GM23338 (cell line): ENCODE data around the gene AP1G2. TPM values are rescaled to one million over a fixed set of nuclear protein-coding genes. Genes with fewer than 3 reads are reported as not detected.
"Not testable (repeated sequence)": the region's sequence is repeated elsewhere in the genome, so short reads cannot be mapped to it uniquely, and the experiment has no call there.

Experiments used
- ATAC-seq: fragments of 200-7000 bp; cut with Tn5 transposase; 3 replicates; pipeline ENCODE4 v1.9.1; 2020
- DNase-seq: peaks from one replicate; pipeline ENCODE4 v3.0.0-alpha.2; 2015; ENCODE audit warnings: low spot score
- H2AFZ ChIP-seq: fragments of 200-600 bp; sonication (generic); 2 replicates; pipeline ENCODE4 v1.8.0; 2016; ENCODE audit warnings: antibody characterized with exemption, mild to moderate bottlenecking, moderate library complexity
- H3F3A ChIP-seq: fragments of 200-600 bp; sonication (generic); replicated peaks from 2 replicates; pipeline ENCODE4 v1.8.0; 2017; ENCODE audit warnings: antibody characterized with exemption, mixed run types, low read depth
- H3K27ac ChIP-seq: fragments of 200-600 bp; sonication (generic); 2 replicates; pipeline ENCODE4 v1.6.1; 2016; ENCODE audit warnings: low read depth
- H3K27me3 ChIP-seq: fragments of 200-600 bp; sonication (generic); 2 replicates; pipeline ENCODE4 v1.8.0; 2016; ENCODE audit warnings: mild to moderate bottlenecking, mixed run types, moderate library complexity; ENCODE audit not compliant: insufficient read depth
- H3K36me3 ChIP-seq: fragments of 200-600 bp; sonication (generic); 2 replicates; pipeline ENCODE4 v1.8.0; 2016; ENCODE audit warnings: mild to moderate bottlenecking; ENCODE audit not compliant: insufficient read depth
- H3K4me1 ChIP-seq: fragments of 200-600 bp; sonication (generic); 2 replicates; pipeline ENCODE4 v1.8.0; 2016; ENCODE audit warnings: mild to moderate bottlenecking, moderate library complexity; ENCODE audit not compliant: insufficient read depth
- H3K4me2 ChIP-seq: fragments of 200-600 bp; sonication (generic); 2 replicates; pipeline ENCODE4 v1.7.1; 2017; ENCODE audit warnings: mixed run types
- H3K4me3 ChIP-seq: fragments of 200-600 bp; sonication (generic); 2 replicates; pipeline ENCODE4 v1.6.1; 2016; ENCODE audit warnings: mixed run types
- H3K79me2 ChIP-seq: fragments of 200-600 bp; sonication (generic); replicated peaks from 2 replicates; pipeline ENCODE4 v1.8.0; 2017; ENCODE audit warnings: mild to moderate bottlenecking; ENCODE audit not compliant: insufficient read depth
- H3K9me2 ChIP-seq: fragments of 200-600 bp; sonication (generic); 2 replicates; pipeline ENCODE4 v1.8.0; 2017; ENCODE audit not compliant: insufficient read depth
- H4K20me1 ChIP-seq: fragments of 200-600 bp; sonication (generic); replicated peaks from 2 replicates; pipeline ENCODE4 v1.8.0; 2017; ENCODE audit warnings: mild to moderate bottlenecking; ENCODE audit not compliant: insufficient read depth
- H3K27ac Mint-ChIP-seq: 2 replicates; pipeline ENCODE4 v1.8.0; 2020; ENCODE audit warnings: inconsistent platforms, mild to moderate bottlenecking, moderate library complexity, mixed read lengths
- H3K27me3 Mint-ChIP-seq: 3 replicates; pipeline ENCODE4 v1.8.0; 2022; ENCODE audit warnings: low read depth, mild to moderate bottlenecking, moderate library complexity, mixed read lengths, inconsistent platforms; ENCODE audit not compliant: insufficient read depth, poor library complexity
- H3K36me3 Mint-ChIP-seq: 3 replicates; pipeline ENCODE4 v1.8.0; 2021; ENCODE audit warnings: low read depth, mild to moderate bottlenecking, inconsistent platforms, moderate library complexity, mixed read lengths
- H3K4me1 Mint-ChIP-seq: 3 replicates; pipeline ENCODE4 v1.8.0; 2020; ENCODE audit warnings: mild to moderate bottlenecking, inconsistent platforms, mixed read lengths
- H3K4me3 Mint-ChIP-seq: 3 replicates; pipeline ENCODE4 v1.8.0; 2021; ENCODE audit warnings: moderate library complexity, mild to moderate bottlenecking, inconsistent platforms, mixed read lengths
- H3K9me3 Mint-ChIP-seq: 3 replicates; pipeline ENCODE4 v1.8.0; 2020; ENCODE audit warnings: moderate library complexity, mild to moderate bottlenecking, inconsistent platforms, mixed read lengths
- CREB1 ChIP-seq: fragments of 250-450 bp; sonication (Bioruptor Pico); IDR thresholded peaks from 2 replicates; pipeline ENCODE4 v1.5.0; 2020; ENCODE audit warnings: low read depth, mild to moderate bottlenecking, moderate library complexity
- EZH2 ChIP-seq: fragments of 200-600 bp; sonication (generic); IDR thresholded peaks from one replicate; pipeline ENCODE4 v1.8.0; 2017; ENCODE audit warnings: antibody characterized with exemption, mild to moderate bottlenecking, low read depth; ENCODE audit not compliant: unreplicated experiment
- EZH2phosphoT487 ChIP-seq: fragments of 200-600 bp; sonication (generic); IDR thresholded peaks from one replicate; pipeline ENCODE4 v1.8.1; 2018; ENCODE audit warnings: antibody characterized with exemption; ENCODE audit not compliant: unreplicated experiment
- JUNB ChIP-seq: IDR thresholded peaks from one replicate; pipeline ENCODE4 v1.6.1; 2016; ENCODE audit warnings: antibody characterized with exemption; ENCODE audit not compliant: unreplicated experiment
- STAT1 ChIP-seq: IDR thresholded peaks from one replicate; pipeline ENCODE4 v1.6.1; 2016; ENCODE audit warnings: antibody characterized with exemption; ENCODE audit not compliant: unreplicated experiment
- ZNF114 ChIP-seq: fragments of 250-450 bp; sonication (Bioruptor Pico); IDR thresholded peaks from 2 replicates; pipeline ENCODE4 v1.5.0; 2020; ENCODE audit warnings: mild to moderate bottlenecking, moderate library complexity
- ZNF331 ChIP-seq: fragments of 250-450 bp; sonication (Bioruptor Pico); IDR thresholded peaks from 2 replicates; pipeline ENCODE4 v1.5.0; 2020; ENCODE audit warnings: low read depth, mild to moderate bottlenecking, moderate library complexity
- polyA plus RNA-seq: library from polyadenylated mRNA; unstranded; fragments of >200 nt; fragmentation: Nextera tagmentation; extraction: Ambion mirVana; gene quantifications from 2 replicates; pipeline ENCODE4 v1.2.1, GENCODE V29; 2016
- total RNA-seq: library from RNA; depleted of rRNA; stranded (reverse); fragments of >200 nt; shearing (Covaris generic); gene quantifications from 2 replicates; pipeline ENCODE4 v1.2.3, GENCODE V29; 2014
- TF ChIP-seq, protein P1 (sequence below), 2 experiments: fragments of 200-600 bp in 1 of 2; sonication (generic) in 1 of 2; conservative IDR thresholded peaks; 2 replicates each; pipeline versions ENCODE4 v1.5.1 to v1.6.1; 2016 to 2017; ENCODE audit warnings: antibody characterized with exemption in 2 of 2, low read depth in 2 of 2, mild to moderate bottlenecking in 2 of 2, moderate library complexity in 1 of 2
- TF ChIP-seq, protein P2 (sequence below): fragments of 250-450 bp; sonication (Bioruptor Pico); IDR thresholded peaks from 2 replicates; pipeline ENCODE4 v1.5.0; 2020; ENCODE audit warnings: mild to moderate bottlenecking, moderate library complexity

AP1G2 gene
- total and polyA plus RNA-seq, 2 experiments from 2014 or later, result 55.3 to 63.5 TPM

DNA sequence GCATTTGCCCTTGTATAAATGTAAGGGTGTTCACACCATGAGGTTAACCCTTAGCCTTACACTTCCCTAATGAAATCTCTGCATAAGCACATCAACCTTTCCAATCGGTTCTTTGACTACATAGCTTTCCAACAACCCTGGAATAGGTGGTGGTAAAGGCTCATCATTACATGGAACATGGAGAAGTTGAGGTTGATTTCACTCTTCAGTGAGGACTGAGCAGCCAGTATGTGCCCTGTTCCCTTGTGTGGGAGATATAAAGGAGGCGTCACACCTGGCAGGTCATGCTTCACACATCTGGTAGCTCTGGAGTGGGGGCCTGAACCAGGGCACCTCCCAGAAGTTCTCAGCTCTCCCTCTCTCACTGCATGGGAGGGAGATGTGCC, 32.7 kb upstream of the AP1G2 start (continued):
- TF ChIP-seq, protein P1, sequence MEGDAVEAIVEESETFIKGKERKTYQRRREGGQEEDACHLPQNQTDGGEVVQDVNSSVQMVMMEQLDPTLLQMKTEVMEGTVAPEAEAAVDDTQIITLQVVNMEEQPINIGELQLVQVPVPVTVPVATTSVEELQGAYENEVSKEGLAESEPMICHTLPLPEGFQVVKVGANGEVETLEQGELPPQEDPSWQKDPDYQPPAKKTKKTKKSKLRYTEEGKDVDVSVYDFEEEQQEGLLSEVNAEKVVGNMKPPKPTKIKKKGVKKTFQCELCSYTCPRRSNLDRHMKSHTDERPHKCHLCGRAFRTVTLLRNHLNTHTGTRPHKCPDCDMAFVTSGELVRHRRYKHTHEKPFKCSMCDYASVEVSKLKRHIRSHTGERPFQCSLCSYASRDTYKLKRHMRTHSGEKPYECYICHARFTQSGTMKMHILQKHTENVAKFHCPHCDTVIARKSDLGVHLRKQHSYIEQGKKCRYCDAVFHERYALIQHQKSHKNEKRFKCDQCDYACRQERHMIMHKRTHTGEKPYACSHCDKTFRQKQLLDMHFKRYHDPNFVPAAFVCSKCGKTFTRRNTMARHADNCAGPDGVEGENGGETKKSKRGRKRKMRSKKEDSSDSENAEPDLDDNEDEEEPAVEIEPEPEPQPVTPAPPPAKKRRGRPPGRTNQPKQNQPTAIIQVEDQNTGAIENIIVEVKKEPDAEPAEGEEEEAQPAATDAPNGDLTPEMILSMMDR (conservative IDR thresholded peaks at IDR 0.05; ENCODE audit: low read depth in 2 of 2), result no peak
- no peak for TF ChIP-seq JUNB
- no peak for TF ChIP-seq STAT1
- TF ChIP-seq ZNF331 (CRISPR knock-in tag), result no peak

DNA sequence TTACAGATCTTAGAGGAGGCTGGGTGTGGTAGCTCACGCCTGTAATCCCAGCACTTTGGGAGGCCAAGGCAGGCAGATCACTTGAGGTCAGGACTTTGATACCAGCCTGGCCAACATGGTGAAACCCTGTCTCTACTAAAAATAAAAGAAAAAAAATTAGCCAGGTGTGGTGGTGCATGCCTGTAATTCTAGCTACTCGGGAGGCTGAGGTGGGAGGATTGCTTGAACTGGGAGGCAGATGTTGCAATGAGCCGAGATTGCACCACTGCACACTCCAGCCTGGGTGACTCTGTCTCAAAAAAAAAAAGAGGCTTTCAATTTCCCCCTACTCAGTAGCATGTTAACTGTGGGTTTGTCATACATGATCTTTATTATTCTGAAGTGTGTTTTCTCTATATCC, 26.6 kb upstream of the AP1G2 start:
- not testable (repeated sequence) for H3K79me2 ChIP-seq, H2AFZ ChIP-seq, DNase-seq, H3K9me2 ChIP-seq, H3K4me3 ChIP-seq, H3K27ac ChIP-seq, H3K27me3 ChIP-seq, H3K4me3 Mint-ChIP-seq, H3K36me3 ChIP-seq, H3K4me2 ChIP-seq, ATAC-seq, H3K36me3 Mint-ChIP-seq, H3F3A ChIP-seq, H3K4me1 ChIP-seq, H3K9me3 Mint-ChIP-seq, H3K4me1 Mint-ChIP-seq, H3K27me3 Mint-ChIP-seq, H4K20me1 ChIP-seq, H3K27ac Mint-ChIP-seq

DNA sequence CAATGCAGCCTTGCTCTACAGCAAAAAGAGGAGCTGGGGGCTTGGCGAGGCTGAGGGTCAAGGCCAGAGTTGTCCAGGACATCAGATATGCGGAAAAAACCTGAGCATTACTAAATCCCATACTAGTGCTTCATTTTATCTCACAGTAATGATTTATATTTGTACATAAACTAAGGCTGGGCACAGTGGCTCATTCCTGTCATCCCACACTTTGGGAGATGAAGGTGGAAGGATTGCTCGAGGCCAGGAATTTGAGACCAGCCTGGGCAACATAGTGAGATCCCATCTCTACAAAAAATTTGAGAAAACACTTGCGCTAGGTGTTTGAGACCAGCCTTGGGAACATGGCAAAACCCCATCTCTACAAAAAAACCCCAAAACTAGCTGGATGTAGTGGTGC, 22.6 kb upstream of the AP1G2 start:
- no peak overlapping the region for H3K4me3 ChIP-seq
- DNase-seq (no peak), ATAC-seq (no peak)
- no peak overlapping the region for H3K4me3 Mint-ChIP-seq
- H3K4me2 ChIP-seq, result no peak overlapping the region
- no peak overlapping the region for H3K27ac ChIP-seq
- no peaks in the 10 kb centered on the region for H3K79me2 ChIP-seq
- H3K27me3 ChIP-seq, result no peaks in the 10 kb centered on the region
- H3K27me3 Mint-ChIP-seq, result peaks cover 9% of the 10 kb centered on the region
- no peaks in the 10 kb centered on the region for H3K36me3 ChIP-seq
- H3K36me3 Mint-ChIP-seq, result no peaks in the 10 kb centered on the region
- no peak overlapping the region for H3K27ac Mint-ChIP-seq
- H3K4me1 ChIP-seq, result peaks cover 4% of the 10 kb centered on the region; the same call in 1 of the 2 replicates
- peak overlapping the region; percentile 98; the same call in 1 of the 2 replicates for H2AFZ ChIP-seq
- peaks cover 12% of the 10 kb centered on the region for H3K4me1 Mint-ChIP-seq
- peaks cover 6% of the 10 kb centered on the region; the same call in 2 of the 3 replicates for H3K9me3 Mint-ChIP-seq
- H3F3A ChIP-seq, result no peaks in the 10 kb centered on the region
- H3K9me2 ChIP-seq, result no peaks in the 10 kb centered on the region
- H4K20me1 ChIP-seq, result no peaks in the 10 kb centered on the region
- TF ChIP-seq ZNF114 (CRISPR knock-in tag) (no peak), JUNB (no peak), CREB1 (CRISPR knock-in tag) (no peak), EZH2 (no peak), EZH2phosphoT487 (no peak), ZNF331 (CRISPR knock-in tag) (no peak)
- TF ChIP-seq, protein P1 (conservative IDR thresholded peaks at IDR 0.05; ENCODE audit: low read depth in 2 of 2), result no peak
- TF ChIP-seq, protein P2, sequence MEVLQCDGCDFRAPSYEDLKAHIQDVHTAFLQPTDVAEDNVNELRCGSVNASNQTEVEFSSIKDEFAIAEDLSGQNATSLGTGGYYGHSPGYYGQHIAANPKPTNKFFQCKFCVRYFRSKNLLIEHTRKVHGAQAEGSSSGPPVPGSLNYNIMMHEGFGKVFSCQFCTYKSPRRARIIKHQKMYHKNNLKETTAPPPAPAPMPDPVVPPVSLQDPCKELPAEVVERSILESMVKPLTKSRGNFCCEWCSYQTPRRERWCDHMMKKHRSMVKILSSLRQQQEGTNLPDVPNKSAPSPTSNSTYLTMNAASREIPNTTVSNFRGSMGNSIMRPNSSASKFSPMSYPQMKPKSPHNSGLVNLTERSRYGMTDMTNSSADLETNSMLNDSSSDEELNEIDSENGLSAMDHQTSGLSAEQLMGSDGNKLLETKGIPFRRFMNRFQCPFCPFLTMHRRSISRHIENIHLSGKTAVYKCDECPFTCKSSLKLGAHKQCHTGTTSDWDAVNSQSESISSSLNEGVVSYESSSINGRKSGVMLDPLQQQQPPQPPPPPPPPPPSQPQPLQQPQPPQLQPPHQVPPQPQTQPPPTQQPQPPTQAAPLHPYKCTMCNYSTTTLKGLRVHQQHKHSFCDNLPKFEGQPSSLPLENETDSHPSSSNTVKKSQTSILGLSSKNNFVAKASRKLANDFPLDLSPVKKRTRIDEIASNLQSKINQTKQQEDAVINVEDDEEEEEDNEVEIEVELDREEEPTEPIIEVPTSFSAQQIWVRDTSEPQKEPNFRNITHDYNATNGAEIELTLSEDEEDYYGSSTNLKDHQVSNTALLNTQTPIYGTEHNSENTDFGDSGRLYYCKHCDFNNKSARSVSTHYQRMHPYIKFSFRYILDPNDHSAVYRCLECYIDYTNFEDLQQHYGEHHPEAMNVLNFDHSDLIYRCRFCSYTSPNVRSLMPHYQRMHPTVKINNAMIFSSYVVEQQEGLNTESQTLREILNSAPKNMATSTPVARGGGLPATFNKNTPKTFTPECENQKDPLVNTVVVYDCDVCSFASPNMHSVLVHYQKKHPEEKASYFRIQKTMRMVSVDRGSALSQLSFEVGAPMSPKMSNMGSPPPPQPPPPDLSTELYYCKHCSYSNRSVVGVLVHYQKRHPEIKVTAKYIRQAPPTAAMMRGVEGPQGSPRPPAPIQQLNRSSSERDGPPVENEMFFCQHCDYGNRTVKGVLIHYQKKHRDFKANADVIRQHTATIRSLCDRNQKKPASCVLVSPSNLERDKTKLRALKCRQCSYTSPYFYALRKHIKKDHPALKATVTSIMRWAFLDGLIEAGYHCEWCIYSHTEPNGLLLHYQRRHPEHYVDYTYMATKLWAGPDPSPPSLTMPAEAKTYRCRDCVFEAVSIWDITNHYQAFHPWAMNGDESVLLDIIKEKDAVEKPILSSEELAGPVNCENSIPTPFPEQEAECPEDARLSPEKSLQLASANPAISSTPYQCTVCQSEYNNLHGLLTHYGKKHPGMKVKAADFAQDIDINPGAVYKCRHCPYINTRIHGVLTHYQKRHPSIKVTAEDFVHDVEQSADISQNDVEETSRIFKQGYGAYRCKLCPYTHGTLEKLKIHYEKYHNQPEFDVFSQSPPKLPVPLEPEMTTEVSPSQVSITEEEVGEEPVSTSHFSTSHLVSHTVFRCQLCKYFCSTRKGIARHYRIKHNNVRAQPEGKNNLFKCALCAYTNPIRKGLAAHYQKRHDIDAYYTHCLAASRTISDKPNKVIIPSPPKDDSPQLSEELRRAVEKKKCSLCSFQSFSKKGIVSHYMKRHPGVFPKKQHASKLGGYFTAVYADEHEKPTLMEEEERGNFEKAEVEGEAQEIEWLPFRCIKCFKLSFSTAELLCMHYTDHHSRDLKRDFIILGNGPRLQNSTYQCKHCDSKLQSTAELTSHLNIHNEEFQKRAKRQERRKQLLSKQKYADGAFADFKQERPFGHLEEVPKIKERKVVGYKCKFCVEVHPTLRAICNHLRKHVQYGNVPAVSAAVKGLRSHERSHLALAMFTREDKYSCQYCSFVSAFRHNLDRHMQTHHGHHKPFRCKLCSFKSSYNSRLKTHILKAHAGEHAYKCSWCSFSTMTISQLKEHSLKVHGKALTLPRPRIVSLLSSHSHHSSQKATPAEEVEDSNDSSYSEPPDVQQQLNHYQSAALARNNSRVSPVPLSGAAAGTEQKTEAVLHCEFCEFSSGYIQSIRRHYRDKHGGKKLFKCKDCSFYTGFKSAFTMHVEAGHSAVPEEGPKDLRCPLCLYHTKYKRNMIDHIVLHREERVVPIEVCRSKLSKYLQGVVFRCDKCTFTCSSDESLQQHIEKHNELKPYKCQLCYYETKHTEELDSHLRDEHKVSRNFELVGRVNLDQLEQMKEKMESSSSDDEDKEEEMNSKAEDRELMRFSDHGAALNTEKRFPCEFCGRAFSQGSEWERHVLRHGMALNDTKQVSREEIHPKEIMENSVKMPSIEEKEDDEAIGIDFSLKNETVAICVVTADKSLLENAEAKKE (CRISPR knock-in tag), result no peak
